EL (cell line): ENCODE results near the gene CDC25C.
A peak's percentile ranks its signal among the peaks of the same experiment; 100 is the strongest.
"Not testable (repeated sequence)": the region's sequence is repeated elsewhere in the genome, so short reads cannot be mapped to it uniquely, and the experiment has no call there.

Source experiments
- DNase-seq: peaks from one replicate; pipeline ENCODE4 v3.0.0-alpha.2; 2016

CDC25C gene

GRCh38 chr5:138274189-138274853, 57.3 kb downstream of the CDC25C start, which contains the start of gene GFRA3:
Gene GFRA3, minus strand, starts transcription at chr5:138274621. Its CDS starts 197 bp downstream, at chr5:138274424.
- DNase-seq: peak; percentile 21

- DNase-seq: no peak
Observed at GRCh38 chr5:138273834-138274188, 57.8 kb downstream of the CDC25C start.

GRCh38 chr5:138272681-138273080, 58.9 kb downstream of the CDC25C start:
- DNase-seq: no peak

GRCh38 chr5:138271281-138271680, 60.3 kb downstream of the CDC25C start:
- DNase-seq: no peak

- no peak for DNase-seq
Observed at GRCh38 chr5:138264183-138264582, 67.4 kb downstream of the CDC25C start.

- no peak for DNase-seq
Observed at GRCh38 chr5:138263581-138263980, 68.0 kb downstream of the CDC25C start.

- no peak for DNase-seq
Observed at GRCh38 chr5:138258704-138259292, 72.8 kb downstream of the CDC25C start.

GRCh38 chr5:138257583-138257982, 74.0 kb downstream of the CDC25C start:
- DNase-seq: no peak

- no peak for DNase-seq
Observed at GRCh38 chr5:138252944-138253343, 78.7 kb downstream of the CDC25C start.

GRCh38 chr5:138247800-138248199, 83.8 kb downstream of the CDC25C start:
- DNase-seq: not testable (repeated sequence)

GRCh38 chr5:138246822-138247221, 84.8 kb downstream of the CDC25C start:
- no peak for DNase-seq

GRCh38 chr5:138246334-138246733, 85.3 kb downstream of the CDC25C start:
- no peak for DNase-seq

GRCh38 chr5:138245717-138246116, 85.9 kb downstream of the CDC25C start:
- DNase-seq: no peak

GRCh38 chr5:138243794-138244193, 87.8 kb downstream of the CDC25C start:
- no peak for DNase-seq

- DNase-seq: peak; percentile 45
Observed at GRCh38 chr5:138241688-138242571, 89.7 kb downstream of the CDC25C start.

GRCh38 chr5:138240650-138241385, 90.8 kb downstream of the CDC25C start:
- no peak for DNase-seq

GRCh38 chr5:138238034-138238433, 93.6 kb downstream of the CDC25C start:
- no peak for DNase-seq
